HL-60/S4 treated with phorbol 12-myristate 13-acetate at 8.2 ng/mL for 4 days and 3 days (cell line): ENCODE results near the gene DOCK3.

Experiments used
- in situ Hi-C: fragments of 300-500 bp; cut with MboI; formaldehyde crosslinking; loops from 2 replicates; pipeline ENCODE4 v1.15.0; 2022; ENCODE audit warnings: low sequenced_read_pairs

The DOCK3 gene, protein sequence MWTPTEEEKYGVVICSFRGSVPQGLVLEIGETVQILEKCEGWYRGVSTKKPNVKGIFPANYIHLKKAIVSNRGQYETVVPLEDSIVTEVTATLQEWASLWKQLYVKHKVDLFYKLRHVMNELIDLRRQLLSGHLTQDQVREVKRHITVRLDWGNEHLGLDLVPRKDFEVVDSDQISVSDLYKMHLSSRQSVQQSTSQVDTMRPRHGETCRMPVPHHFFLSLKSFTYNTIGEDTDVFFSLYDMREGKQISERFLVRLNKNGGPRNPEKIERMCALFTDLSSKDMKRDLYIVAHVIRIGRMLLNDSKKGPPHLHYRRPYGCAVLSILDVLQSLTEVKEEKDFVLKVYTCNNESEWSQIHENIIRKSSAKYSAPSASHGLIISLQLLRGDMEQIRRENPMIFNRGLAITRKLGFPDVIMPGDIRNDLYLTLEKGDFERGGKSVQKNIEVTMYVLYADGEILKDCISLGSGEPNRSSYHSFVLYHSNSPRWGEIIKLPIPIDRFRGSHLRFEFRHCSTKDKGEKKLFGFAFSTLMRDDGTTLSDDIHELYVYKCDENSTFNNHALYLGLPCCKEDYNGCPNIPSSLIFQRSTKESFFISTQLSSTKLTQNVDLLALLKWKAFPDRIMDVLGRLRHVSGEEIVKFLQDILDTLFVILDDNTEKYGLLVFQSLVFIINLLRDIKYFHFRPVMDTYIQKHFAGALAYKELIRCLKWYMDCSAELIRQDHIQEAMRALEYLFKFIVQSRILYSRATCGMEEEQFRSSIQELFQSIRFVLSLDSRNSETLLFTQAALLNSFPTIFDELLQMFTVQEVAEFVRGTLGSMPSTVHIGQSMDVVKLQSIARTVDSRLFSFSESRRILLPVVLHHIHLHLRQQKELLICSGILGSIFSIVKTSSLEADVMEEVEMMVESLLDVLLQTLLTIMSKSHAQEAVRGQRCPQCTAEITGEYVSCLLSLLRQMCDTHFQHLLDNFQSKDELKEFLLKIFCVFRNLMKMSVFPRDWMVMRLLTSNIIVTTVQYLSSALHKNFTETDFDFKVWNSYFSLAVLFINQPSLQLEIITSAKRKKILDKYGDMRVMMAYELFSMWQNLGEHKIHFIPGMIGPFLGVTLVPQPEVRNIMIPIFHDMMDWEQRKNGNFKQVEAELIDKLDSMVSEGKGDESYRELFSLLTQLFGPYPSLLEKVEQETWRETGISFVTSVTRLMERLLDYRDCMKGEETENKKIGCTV (N-terminal part only)

GRCh38 chr3:50674349-50675178, at the start of gene DOCK3:
DOCK3 (plus strand) TSS chr3:50674927; CDS start chr3:50675264, 337 bp downstream.
- in situ Hi-C loops = no loop called here

DNA sequence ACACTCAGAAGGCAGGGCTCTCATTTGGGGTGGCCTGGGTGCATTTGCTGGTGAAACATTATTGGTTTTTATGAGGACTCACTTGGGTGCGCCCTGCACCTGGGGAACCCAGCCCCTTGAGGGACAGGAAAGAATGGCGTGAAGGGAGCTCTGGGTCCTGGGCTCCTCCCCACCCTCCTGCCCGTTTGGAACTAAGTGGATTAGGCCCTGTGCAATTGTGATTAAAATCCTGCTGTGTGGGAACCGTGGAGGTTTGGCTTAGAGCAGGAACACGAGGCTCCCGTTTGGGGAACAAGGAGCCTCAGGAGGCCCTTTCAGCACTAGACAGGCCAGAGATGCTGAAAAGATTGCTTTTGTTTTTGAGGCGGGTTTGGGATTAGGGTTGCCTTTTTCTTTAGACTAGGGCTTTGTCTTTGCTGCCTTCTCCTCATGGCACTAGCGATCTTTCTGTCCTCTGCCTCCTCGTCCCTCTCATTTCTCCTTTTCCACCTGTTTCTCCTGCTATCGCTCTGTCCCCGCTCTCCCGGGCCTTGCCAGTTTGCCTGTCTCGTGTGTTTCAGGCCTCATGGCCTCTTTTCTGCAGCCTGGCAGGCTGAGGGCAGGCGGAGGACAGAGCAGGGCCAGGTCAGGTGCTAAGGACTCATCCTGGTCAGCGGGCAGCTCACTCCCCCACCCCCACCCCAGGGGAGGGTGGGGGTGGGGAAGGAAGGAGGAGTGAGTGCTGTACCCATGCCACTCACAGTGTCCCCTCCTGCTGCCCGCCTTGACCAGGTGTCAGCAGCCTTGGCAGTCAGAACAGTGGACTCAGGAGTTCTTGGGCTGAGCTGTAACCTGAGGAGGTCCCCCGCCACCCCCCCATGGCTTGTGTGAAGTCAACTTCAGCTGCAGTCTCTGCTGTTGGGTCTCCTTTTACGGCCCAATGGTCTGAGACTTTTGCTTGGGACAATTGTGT, 49.2 kb upstream of the DOCK3 start:
- in situ Hi-C loops = no loop called here

- in situ Hi-C loops = no loop called here
These were observed 48.3 kb upstream of the DOCK3 start for GRCh38 chr3:50626401-50626800.

GRCh38 chr3:50627407-50628051, 47.2 kb upstream of the DOCK3 start:
- in situ Hi-C loops = no loop called here

GRCh38 chr3:50628601-50629000, 46.1 kb upstream of the DOCK3 start:
- in situ Hi-C loops = no loop called here

GRCh38 chr3:50630394-50630793, 44.3 kb upstream of the DOCK3 start:
- in situ Hi-C loops = no loop called here

DNA sequence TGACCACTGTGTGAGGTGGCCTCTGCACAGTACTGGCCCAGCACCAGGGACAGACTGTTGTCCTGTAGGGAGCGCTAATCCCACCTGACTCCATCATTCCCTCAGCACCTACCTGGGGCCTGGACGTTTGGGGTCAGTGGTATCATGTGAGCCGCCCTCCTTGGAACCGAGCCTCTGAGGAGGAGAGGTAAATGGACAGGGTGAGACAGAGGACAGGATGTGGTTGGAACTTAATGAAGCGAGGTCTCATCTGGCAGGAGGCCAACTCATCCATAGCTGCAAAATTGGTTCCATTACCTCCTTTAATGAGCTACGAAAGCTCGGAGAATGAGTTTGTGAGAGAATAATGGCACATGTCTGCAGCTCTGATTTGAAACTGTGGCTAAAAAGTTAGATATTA, 43.9 kb upstream of the DOCK3 start:
- in situ Hi-C loops = no loop called here

GRCh38 chr3:50632450-50632849, 42.3 kb upstream of the DOCK3 start:
- in situ Hi-C loops = no loop called here

DNA sequence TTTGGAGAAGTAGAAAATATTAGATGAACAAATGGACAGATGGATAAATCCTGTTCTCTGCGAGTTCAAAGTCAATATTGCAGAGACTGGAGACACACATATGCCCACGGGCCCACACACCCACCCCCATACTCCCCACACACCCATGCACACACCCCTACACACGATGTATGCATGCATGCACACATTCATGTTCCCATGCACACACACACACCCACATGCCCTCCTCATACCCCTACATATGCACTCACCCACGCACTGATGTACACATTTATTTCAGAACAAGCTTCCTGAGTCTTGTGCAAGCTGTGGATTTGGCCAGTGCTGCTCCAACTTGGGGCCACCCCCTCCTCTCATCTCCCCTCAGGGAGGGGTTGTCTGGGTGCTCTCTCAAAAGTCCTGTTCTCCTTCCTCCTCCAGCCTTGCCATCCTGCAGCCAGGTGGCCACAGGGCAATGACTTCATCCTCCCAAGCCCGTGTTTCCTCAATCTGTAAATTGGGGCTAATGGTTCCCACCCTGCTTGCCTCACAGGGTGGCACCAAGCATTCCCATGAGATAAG, 41.4 kb upstream of the DOCK3 start:
- in situ Hi-C loops = no loop called here

DNA sequence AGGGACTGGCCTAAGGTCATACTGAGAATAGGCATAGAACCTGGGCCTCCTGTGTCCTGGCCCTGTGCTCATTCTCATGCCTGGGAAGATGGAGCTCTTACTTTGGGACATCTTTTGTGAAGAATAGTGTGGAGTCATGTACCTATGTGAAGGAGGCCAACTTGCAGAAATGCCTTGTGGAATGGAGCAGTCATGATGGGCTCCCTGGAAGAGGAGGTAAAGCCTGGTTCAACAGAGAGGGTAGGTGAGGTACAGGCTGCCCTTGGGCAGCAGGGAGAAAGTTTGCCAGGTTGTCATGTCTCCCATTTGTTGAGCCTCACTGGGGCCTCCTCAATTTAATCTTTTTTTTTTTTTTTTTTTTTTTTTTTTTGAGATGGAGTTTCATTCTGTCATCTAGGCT, 39.7 kb upstream of the DOCK3 start:
- in situ Hi-C loops = no loop called here

GRCh38 chr3:50637011-50637410, 37.7 kb upstream of the DOCK3 start:
- in situ Hi-C loops = no loop called here

GRCh38 chr3:50637945-50638344, 36.8 kb upstream of the DOCK3 start:
- in situ Hi-C loops = no loop called here

- in situ Hi-C loops = no loop called here
These were observed 35.7 kb upstream of the DOCK3 start for GRCh38 chr3:50639055-50639494.

- in situ Hi-C loops = no loop called here
These were observed 32.3 kb upstream of the DOCK3 start for GRCh38 chr3:50642382-50642781.

- in situ Hi-C loops = no loop called here
These were observed 30.2 kb upstream of the DOCK3 start for GRCh38 chr3:50644561-50644960.

DNA sequence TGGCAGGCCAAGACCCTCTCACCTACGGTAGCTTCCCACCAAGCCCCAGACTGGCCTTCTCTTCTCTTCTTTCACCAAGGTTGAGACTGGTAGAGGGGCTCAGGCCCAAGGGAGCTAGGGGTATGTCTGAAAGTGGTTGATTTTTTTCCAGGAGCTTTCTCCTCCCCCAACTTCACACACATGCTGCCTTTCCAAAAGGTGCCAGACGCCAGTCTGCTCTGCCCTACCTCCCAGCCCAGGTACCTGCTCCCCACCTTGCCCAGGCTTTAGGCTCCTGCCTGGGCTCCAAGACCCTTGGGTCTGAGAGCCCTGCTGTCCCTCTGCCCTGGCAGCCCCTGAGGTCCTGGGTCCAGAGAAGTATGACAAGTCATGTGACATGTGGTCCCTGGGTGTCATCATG, 29.3 kb upstream of the DOCK3 start:
- in situ Hi-C loops = no loop called here

GRCh38 chr3:50648313-50648712, 26.4 kb upstream of the DOCK3 start:
- in situ Hi-C loops = no loop called here

GRCh38 chr3:50648944-50649343, 25.8 kb upstream of the DOCK3 start:
- in situ Hi-C loops = no loop called here
